Fibroblast of skin of left biceps (primary cell): ENCODE measurements around the gene CLDN3.

Experiments used
- DNase-seq, 2 experiments: peaks; one replicate each; pipeline ENCODE4 v3.0.0-alpha.2; 2013; ENCODE audit warnings: low read depth in 2 of 2

CLDN3 gene

GRCh38 chr7:73770860-73771670 lies 995 bp upstream of the CLDN3 start:
- no peak for DNase-seq

GRCh38 chr7:73769481-73770001 lies 529 bp downstream of the CLDN3 start:
- DNase-seq: no peak

DNA sequence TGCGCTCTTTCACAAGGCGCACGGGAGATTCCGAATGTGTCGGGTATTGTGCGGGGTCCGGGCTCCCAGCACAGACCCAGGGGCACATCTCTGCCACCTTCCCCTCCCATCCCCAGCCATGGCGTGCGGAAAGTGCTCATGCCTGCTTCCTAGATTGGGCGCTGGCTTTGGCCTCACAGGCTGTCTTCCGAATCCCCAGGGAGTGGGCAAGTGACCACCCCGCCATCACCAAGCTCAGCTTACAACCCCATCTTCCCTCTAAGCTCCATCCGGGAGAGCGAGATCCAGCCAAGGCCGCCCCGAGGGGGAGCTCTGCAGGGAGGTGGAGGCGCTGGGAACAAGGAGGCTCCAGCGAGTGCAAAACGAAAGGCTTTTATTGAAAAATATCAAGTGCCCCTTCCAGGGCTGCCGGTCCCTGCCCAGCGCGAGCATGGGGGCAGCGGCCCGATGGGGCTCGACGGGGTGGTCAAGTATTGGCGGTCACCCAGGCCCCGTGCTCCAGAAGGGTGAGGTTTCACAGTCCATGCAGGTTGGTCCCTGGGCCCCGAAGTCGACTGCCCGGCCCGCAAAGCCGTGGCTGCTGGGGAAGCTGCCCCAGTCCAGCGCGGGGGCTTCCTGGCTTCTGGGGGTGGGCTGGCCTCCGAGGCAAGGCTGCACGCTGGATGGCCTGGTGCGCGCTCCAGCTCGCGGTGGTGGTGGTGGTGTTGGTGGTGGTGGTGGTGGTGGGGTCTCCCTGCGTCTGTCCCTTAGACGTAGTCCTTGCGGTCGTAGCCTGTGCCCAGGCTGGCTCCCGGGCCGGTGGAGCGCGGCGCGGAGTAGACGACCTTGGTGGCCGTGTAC lies 1.2 kb downstream of the CLDN3 start:
- no peak for DNase-seq

- no peak for DNase-seq
These were observed 3.4 kb downstream of the CLDN3 start for GRCh38 chr7:73766556-73767229.

- no peak for DNase-seq
These were observed 7.4 kb downstream of the CLDN3 start for GRCh38 chr7:73762659-73762999.

DNA sequence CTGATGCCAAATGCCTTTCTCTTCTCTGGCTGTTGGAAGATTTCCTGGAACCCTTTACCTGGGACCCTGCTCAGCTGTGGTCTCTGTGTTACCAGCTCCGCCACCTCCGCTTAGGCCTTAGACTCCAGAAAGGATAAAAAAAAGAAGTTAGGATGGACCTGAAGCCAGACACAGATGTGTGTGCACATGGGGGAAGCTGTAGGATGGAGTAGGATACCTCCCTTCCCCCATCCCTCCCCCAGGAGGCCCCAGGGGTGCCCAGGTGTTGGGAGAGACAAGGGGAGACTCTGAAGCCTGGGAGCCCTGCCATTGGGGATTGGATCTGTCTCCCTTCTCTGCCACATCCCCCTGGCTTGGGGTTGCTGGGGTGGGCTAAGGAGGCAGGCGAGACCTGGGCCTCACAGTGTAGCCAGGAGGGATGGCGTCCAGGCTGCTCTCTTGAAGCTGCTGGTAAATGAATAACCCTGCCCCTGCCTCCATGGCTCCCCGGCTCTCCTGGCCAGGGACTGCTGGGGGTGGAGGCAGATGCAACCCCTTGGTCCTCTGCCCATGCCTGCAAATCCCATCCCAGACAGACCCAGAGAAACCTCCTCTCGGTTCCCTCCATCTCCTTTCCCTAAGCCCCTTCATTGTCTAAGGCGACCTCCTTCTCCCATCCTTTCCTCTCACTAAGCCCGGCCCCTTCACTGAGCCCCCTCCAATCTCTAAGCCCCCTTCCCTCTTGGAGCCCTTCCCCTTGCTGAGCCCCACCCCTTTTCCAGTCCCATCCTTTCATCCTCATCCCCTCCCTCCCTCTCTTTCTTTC lies 8.0 kb downstream of the CLDN3 start:
- no peak for DNase-seq

DNA sequence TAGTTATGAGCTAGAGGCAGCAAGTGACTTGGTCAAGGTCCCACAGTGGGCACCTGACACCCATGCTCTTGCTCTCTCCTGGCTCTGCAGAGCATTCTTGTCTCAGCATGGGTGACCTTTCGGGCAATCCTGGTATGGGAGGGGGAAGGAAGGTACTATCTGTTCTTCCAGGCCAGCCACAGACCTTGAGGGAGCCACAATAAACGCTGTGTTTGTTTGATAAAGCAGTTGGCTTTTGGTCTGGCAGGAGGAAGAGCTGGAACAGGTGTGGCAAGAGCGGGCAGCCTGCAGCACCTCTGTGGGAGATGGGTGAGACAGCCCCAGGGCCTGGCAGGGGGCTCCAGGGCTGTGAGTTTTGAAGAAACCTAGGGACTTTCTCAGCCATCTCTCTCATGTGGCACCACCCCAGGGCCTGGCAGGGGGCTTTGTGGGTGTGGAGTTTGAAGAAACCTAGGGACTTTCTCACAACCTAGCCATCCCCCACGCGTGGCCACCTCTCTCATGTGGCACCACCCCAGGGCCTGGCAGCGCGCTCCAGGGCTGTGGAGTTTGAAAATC lies 11.4 kb downstream of the CLDN3 start:
- no peak for DNase-seq

GRCh38 chr7:73749931-73750776 lies 19.9 kb downstream of the CLDN3 start:
- DNase-seq: no peak

DNA sequence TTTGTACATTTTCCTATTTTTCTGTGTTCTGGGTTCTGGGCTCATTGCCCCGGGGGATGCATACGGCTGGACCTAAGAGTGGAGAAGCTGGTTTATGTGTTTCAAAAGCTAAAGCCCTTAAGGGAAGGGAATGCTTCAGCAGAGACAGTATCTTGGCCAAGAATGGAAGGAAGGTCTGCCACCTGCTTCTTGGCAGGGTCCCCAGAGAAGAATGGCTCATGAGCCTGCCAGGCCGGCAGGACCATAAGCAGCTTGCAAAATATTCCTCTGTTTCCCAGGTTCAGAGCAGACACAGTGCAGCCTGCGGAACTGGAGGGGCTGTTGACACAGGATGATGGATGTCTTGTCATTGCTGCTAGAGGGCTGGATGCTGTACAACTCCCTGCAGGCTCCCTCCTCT lies 23.7 kb downstream of the CLDN3 start:
- no peak for DNase-seq

DNA sequence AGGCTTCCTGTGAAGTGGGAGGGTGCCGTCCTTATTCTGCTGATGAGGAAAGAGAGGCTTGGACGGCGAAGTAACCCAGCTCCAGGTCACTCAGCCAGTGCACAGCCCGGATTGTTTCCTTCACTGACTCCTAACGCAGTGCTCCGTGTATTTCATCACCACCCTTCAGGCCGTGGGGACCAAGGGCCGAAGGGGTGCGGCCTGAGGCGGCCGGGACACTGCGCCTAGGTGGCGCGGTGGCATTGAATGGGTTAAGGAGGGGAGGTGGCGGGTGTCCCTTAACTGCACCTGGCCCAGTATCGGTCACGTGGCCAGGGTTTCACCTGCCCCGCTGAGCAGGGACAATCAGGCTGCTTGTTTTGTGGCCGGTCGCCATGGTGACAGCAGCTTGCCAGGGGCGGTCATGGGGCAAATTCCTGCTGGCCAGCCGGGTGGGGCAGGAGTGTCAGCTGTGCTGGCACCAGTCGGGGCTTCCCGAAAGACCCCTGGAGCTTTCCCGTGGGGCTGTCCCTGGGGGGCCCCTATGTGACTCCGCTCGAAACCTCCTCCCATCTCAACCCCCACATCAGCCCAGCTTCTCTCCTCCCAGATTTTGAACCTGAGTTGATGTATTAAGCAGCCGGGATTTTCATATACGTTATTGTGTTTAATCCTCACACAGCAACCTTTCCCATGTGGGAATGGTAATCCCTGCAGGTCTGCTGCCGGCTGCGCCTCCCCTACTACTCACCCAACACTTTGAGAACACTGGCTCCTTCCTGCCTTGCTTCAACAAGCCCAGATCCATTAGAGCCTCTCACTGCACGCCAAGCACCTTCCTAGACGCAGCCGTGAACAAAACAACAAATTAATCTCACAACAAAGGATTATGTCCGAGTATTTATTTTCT lies 27.1 kb downstream of the CLDN3 start:
- no peak for DNase-seq

DNA sequence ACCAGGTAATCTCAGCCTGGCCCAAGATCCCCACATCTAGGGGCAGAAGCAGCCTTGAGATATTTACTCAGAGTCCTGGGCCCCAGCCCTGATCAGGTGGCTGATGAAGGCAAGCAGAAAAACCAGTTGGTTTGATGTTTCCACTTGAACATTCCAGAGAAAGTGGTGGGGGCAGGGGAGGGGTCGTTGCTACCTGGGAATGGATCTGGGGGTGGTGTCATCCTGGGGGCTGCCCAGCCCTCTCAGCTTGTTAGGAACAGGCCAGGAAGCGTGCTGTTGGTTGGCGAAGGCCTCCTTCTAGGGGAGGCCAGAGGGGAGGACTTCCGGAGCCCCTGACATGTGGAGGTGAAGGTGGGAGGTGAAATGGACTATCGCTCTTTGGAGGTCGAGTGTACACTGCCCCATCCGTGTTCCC lies 27.7 kb downstream of the CLDN3 start:
- no peak for DNase-seq

- no peak for DNase-seq
These were observed 28.5 kb downstream of the CLDN3 start for GRCh38 chr7:73741600-73741999.

- no peak for DNase-seq
These were observed 29.3 kb downstream of the CLDN3 start for GRCh38 chr7:73740771-73741170.

GRCh38 chr7:73740212-73740611 lies 29.9 kb downstream of the CLDN3 start:
- no peak for DNase-seq

DNA sequence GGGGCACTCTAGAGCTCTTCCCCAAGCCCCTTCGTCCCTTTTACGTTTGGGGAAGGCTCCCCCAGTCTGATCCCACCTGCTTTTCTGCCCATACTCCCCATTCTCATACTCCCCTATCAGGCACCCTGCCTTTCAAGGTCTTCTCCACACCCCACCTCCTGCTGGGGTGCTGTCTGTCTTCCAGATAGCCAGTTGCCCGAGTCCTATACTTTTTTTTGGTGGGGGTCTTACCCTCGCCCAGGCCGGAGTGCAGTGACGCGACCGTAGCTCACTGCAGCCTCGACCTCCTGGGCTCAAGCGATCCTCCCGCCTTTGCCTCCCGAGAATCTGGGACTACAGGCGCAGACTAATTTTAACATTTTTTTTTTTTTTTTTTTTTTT lies 30.7 kb downstream of the CLDN3 start:
- DNase-seq: no peak

GRCh38 chr7:73738612-73739386 lies 31.3 kb downstream of the CLDN3 start, which contains the start of gene ABHD11:
Gene ABHD11 (minus strand): TSS chr7:73738802. CDS start chr7:73738770, 32 bp downstream.
- peak; percentile 84 for DNase-seq

DNA sequence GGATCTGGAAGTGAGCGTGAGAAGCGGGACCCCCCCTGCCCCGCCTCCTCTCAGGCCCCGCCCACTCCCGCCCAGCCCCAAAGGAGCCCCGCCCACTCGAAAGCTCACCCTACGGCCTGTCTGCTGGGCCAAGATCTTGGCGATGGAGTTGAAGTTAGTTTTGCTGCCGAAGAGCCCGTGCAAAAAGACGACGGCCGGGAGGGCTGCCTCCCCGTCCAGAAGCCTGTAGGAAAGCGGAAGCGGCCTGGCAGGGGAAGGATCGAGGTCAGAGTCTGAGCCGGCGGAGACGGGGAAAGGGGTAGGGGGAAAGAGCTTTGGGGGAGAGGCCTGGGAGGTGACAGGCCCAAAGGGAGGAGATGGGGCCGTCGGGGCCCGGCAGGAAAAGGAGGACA lies 31.9 kb downstream of the CLDN3 start:
- no peak for DNase-seq

- no peak for DNase-seq
These were observed 32.4 kb downstream of the CLDN3 start for GRCh38 chr7:73737491-73738219.
